Ovary (tissue), 3 donors: ENCODE measurements around the gene NUBPL.

ENCODE experiments used
- POLR2A ChIP-seq: fragments of 450-650 bp; IDR thresholded peaks from one replicate; pipeline ENCODE4 v1.6.1; 2017; ENCODE audit warnings: antibody characterized with exemption, mild to moderate bottlenecking, moderate library complexity
- TF ChIP-seq, protein P1 (sequence below), 3 donors: fragments of 450-650 bp in 2 of 3; fragments of 200-600 bp in 1 of 3; IDR thresholded peaks; one replicate each; pipeline versions ENCODE4 v1.5.1 to v1.8.0; 2016 to 2022; ENCODE audit warnings: antibody characterized with exemption in 3 of 3, mild to moderate bottlenecking in 1 of 3
- donor health status: DM: no; HTN: no; CAD: no.

DNA sequence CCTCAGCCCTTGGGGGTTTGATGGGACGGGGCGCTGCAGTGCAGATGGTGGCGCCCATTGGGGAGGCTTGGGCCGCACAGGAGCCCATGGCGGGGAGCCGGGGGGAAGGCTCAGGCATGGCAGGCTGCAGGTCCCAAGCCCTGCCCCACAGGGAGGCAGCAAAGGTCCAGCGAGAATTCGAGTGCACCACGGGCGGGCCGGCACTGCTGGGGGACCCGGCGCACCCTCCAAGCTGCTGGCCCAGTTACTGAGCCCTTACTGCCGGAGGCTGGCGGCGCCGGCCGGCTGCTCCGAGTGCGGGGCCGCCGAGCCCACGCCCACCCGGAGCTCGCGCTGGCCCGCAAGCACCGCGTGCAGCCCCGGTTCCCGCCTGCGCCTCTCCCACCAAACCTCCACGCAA is 34.1 kb upstream of the NUBPL start:
- TF ChIP-seq, protein P1, sequence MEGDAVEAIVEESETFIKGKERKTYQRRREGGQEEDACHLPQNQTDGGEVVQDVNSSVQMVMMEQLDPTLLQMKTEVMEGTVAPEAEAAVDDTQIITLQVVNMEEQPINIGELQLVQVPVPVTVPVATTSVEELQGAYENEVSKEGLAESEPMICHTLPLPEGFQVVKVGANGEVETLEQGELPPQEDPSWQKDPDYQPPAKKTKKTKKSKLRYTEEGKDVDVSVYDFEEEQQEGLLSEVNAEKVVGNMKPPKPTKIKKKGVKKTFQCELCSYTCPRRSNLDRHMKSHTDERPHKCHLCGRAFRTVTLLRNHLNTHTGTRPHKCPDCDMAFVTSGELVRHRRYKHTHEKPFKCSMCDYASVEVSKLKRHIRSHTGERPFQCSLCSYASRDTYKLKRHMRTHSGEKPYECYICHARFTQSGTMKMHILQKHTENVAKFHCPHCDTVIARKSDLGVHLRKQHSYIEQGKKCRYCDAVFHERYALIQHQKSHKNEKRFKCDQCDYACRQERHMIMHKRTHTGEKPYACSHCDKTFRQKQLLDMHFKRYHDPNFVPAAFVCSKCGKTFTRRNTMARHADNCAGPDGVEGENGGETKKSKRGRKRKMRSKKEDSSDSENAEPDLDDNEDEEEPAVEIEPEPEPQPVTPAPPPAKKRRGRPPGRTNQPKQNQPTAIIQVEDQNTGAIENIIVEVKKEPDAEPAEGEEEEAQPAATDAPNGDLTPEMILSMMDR (IDR thresholded peaks at IDR 0.05) = no peak
- TF ChIP-seq POLR2A = no peak
